ENCODE measurements around the gene CNOT6.
"Not testable (repeated sequence)": the region's sequence is repeated elsewhere in the genome, so short reads cannot be mapped to it uniquely, and the experiment has no call there.

GRCh38 chr5:180473386-180473785 lies 20.8 kb upstream of the CNOT6 start:
- not testable (repeated sequence) for TF ChIP-seq ZFX (IDR thresholded peaks at IDR 0.05; ENCODE audit: borderline replicate concordance); CTCF (IDR thresholded peaks at IDR 0.05)
